Activated gamma-delta T cell (primary cell): ENCODE measurements around the gene HOXA10.
A peak's percentile ranks its signal among the peaks of the same experiment; 100 is the strongest.

ENCODE experiments used
- DNase-seq: peaks from one replicate; lab custom pipeline; 2025; lab: John Stamatoyannopoulos, UW

The HOXA10 gene

GRCh38 chr7:27166531-27167505 lies 7.3 kb downstream of the HOXA10 start:
- DNase-seq, result no peak

DNA sequence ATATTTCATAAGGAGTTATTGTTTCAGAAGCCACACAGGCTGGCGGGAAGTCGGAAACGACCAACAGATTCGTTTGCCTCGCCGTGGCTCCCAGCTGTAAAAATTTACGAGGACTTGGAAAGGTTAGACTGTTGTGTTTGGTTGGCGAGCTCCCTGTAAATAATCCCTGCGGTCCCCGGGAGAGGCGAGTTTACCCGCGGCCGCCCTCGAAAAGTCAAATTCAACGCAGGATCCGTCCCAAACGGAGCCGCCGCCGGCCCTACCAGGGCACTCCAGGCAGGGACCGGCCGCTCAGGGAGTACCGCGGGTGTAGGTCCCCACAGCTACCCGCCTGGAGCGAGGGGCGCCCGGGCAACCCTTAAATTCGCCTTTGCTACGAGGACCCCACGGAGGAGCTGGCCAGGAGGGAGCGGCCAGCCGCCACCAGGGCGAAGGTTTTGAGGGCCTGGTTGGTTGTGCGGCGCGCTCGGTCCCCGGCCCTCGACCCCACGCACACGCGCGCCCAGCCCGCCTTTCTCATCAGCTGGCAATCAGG lies 8.1 kb downstream of the HOXA10 start:
- DNase-seq, result no peak

- no peak for DNase-seq
Measured at GRCh38 chr7:27165089-27165995, 8.8 kb downstream of the HOXA10 start, which contains the start of gene HOXA9. TSS of gene HOXA9 (minus strand) at chr7:27165537. CDS start at chr7:27165457, 80 bp downstream.

- no peak for DNase-seq
Measured at GRCh38 chr7:27164367-27165088, 9.6 kb downstream of the HOXA10 start.

DNA sequence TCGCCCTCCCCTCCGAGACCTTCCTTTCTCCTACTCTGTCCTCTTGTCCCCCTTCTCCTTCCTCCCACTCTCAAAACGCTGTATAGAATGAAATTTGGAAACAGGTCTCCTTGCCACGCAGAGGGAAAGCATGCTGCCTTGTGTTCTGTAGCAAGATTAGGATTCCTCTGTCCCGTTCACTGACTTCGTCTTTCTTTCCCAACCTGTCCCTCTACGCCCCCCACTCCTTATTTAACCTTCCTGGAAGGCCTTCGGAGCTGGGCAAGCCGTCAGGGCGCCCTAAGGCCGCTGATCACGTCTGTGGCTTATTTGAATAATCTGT lies 10.1 kb downstream of the HOXA10 start:
- DNase-seq, result no peak

DNA sequence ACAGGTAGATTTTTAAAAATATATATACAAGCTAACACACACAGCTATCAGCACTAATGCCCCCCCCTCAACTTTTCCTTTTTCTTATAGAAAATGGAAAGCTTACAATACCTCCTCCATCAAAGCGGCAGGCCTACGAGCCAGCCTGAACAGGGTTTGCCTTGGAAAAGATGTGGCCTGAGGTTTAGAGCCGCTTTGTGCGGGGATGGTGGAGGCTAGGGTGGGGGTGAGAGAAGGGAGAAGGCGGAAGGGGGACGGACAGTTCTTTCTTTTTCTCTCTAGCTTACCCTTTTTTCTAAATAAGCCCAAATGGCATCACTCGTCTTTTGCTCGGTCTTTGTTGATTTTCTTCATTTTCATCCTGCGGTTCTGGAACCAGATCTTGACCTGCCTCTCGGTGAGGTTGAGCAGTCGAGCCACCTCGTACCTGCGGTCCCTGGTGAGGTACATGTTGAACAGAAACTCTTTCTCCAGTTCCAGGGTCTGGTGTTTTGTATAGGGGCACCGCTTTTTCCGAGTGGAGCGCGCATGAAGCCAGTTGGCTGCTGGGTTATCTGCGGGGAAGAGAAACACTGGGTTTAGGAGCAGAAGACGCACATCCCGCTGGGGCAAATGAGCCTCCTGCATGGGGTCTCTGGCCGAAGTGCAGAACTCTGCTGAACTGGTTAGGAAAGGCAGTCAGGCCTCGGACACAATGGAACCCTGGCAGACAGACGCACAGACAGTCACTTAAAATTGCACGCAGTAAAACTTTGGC lies 10.7 kb downstream of the HOXA10 start:
- DNase-seq, result no peak

DNA sequence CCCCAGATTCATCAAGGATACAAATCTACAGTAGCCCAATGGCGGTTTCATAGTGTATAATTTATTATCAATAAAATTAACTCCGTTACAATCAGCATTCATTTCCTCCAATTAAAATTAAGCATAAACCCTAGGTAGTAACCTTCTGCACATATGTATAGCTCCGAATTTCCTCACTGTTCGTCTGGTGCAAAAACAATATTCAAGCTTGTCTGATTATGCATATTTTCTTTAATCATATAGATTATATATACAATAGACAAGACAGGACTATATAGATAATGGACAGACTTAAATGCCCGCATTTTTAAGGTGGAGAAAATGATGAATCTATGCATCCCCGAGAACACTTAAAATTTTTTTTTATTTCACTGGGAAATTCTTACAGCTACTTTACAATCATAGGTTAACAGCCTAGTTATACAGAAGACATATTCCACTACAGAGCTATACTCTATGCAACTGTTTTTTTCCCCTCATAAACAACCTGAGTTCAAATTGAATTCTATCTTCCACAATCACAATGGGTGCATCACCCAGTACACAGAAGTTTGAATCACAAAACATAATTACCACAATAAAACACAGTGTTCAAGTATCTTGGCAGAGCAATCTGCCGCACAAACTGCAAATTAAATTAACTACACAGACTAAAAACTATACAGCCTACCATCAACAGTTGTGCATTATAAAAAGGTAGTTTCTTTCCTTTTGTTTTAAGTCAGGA lies 11.4 kb downstream of the HOXA10 start:
- DNase-seq, result no peak

DNA sequence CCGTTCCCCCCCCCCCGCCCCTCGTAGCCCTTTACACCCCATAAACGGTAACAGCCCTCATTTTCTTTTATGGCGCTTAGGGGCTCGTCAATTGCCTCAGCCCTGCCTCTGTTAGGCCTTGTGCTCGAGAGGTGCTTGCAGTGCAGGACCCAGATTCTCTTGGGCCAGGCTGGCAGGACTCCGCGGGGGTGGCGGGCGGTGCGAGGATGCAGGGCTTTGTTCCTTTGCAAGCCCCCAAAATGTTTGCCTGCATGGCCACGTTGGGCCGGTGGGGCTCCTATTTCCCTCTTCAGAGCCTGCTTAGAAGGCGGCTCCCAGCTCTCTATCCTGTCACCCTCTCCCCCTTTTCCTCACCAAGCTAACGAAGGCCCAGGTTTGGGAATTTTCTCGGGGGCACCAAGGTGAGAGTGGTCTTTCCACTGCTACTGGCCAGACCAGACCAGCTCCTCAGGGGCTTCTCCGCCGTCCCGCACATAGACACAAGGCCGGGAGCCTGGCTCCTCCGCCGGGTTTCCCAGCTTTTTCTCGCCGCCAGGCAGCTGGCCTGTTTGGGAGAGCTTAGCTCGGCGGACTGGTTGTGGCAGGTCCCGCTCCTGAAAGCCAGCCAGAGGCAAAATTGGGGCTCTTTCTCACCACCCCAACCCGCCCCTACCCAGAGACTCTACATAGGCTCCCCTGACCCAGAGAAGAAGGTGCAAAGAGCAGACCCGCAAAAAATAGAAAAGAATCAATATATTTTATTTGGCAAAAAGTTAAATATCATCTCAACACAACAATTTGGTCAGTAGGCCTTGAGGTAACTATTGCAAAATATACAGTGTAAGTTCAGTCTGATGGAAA lies 12.2 kb downstream of the HOXA10 start:
- no peak for DNase-seq

DNA sequence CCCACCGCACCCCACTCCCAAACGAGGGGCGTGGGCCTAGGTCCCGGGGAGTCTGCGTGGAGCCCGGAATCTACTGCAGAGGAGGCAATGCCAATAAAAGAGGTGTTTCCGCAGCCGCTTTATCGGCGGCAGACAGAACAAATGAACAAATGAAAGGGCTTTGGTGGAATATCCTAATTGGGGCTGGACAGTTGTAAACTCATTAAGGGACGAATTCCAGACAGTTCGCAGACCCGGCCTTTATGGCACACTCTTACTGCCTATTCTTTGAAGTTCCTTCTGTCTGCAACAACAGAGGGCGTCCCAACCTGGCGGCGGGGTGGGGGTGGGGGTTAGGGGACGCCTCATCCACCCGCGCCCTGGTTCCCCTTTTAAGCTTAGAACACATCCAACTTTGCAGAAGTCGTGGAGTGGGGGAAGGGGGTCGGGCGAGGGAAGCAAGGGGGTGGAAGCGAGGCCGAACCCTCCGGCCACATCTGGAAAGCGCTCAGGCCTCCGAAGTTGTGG lies 12.9 kb downstream of the HOXA10 start:
- DNase-seq, result no peak

GRCh38 chr7:27160546-27161213 lies 13.4 kb downstream of the HOXA10 start:
- peak; percentile 65 for DNase-seq

- no peak for DNase-seq
Measured at GRCh38 chr7:27160145-27160545, 14.0 kb downstream of the HOXA10 start.

DNA sequence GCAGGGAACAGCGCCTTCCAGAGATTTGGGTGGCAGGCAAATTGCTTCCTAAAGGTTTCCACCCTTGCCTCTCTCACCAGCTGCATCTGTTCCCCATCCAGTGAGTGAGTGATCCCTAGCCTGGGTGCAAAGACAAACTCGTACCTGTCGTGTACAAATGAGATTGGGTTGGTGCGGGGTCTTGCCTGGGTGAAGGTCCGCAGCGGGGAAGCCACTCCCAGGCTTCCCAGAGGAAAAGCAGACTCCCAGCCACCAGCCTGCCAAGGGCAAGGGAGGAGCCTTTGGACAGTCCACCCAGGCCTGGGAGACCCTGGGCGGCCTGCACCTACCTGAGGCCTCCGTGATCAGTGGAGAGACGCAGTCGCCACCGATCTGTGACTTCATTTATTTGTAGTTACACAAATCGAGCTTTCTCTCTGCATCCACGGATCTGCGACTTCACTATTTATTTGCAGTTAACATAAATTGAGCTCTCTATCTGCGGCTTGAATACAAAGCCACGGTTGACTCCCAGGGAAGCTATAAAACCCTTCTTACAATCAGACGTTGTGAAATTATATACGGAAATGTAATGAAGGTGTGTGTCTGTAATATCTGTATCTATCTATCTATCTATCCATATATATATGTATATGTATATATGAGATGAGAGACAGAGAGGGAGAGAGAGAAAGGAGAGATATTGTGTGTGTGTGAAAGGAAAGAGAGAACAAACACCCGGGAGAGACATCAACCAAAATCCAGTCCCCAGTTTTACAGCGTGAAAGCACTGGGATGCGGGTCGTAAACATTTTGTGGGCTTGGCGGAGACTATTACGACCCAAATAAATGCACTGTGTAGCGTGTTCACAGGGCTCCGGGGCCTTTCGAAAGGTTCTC lies 14.6 kb downstream of the HOXA10 start:
- DNase-seq, result no peak

GRCh38 chr7:27158436-27159265 lies 15.5 kb downstream of the HOXA10 start:
- DNase-seq, result no peak

DNA sequence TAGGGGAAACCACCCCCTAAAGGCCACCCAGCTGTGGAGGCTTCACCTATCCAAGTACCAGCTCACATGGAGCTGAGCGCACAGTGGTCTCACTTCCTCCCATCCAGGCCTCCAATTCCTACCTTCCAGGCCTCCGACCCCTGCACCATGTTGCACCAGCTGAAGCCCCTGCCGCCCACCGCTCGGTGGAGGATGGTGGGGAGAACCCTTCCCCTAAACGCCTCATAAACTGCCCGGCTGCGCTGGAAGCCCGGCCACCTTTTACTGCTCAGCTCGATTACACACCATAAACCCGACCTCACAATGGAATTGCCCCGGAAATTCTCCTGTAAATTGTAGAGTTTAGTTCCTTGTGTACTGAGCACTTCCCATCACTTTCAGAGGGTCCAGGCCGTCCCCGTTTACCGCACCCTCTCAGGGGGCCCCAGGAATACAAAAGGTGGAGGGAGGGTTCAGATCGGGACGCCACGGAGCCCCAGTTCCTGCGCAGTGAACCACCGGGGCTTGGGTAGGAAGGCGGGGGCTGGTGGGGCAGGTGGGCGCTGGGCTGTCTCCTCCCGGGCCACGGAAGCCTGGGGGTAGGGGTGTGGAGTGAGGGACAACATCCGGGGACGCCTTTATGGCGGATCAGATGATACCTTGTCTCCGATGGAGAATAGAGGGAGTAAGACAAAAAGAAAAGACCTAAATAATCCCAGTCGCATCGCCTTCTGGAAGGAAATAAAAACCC lies 16.3 kb downstream of the HOXA10 start:
- no peak for DNase-seq

GRCh38 chr7:27156916-27157701 lies 17.0 kb downstream of the HOXA10 start:
- no peak for DNase-seq
